GM12865 (cell line): ENCODE data around the gene ZNF672.

Source experiments
- DNase-seq: peaks from one replicate; pipeline ENCODE4 v3.0.0; 2010; ENCODE audit warnings: low read depth
- H3K4me3 ChIP-seq: 2 replicates; pipeline ENCODE4 v1.5.1; 2011; ENCODE audit warnings: mild to moderate bottlenecking, low read depth, low read length, control low read depth
- TF ChIP-seq, protein P1 (sequence below): IDR thresholded peaks from 2 replicates; pipeline ENCODE4 v1.5.1; 2011; ENCODE audit warnings: low read length, control low read depth, low read depth, inconsistent platforms; ENCODE audit not compliant: insufficient read depth; ENCODE audit errors: missing control alignments

The ZNF672 gene

GRCh38 chr1:248856176-248856575, 18.2 kb downstream of the ZNF672 start:
- TF ChIP-seq, protein P1, sequence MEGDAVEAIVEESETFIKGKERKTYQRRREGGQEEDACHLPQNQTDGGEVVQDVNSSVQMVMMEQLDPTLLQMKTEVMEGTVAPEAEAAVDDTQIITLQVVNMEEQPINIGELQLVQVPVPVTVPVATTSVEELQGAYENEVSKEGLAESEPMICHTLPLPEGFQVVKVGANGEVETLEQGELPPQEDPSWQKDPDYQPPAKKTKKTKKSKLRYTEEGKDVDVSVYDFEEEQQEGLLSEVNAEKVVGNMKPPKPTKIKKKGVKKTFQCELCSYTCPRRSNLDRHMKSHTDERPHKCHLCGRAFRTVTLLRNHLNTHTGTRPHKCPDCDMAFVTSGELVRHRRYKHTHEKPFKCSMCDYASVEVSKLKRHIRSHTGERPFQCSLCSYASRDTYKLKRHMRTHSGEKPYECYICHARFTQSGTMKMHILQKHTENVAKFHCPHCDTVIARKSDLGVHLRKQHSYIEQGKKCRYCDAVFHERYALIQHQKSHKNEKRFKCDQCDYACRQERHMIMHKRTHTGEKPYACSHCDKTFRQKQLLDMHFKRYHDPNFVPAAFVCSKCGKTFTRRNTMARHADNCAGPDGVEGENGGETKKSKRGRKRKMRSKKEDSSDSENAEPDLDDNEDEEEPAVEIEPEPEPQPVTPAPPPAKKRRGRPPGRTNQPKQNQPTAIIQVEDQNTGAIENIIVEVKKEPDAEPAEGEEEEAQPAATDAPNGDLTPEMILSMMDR, result no peak
- no peak for DNase-seq
- H3K4me3 ChIP-seq, result no peak overlapping the region

DNA sequence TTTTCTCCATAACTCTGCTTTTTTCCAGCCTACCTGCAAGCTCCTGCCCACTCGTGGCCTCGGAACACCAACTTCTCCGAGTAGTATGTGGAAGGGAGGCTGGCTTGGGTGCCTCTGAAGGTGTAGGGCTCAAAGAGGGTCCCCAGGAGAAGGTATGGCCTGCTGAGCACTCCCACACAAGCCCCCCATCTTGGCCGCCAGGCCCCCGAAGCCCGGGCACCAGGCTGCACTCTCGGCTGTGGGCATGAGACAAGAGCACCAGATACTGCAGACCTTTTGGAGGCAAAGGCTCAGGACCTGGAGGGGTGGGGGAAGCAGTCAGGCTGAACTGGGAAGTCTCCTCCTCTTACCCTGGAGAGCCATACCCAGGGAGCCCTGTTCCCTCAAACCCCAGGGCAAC, 19.2 kb downstream of the ZNF672 start:
- no peak for DNase-seq
- H3K4me3 ChIP-seq, result peak overlapping the region; percentile 79
- TF ChIP-seq, protein P1, result no peak

- no peak for DNase-seq
- TF ChIP-seq, protein P1, result no peak
- H3K4me3 ChIP-seq, result peak overlapping the region; percentile 79
Measured at GRCh38 chr1:248857749-248858095, 19.7 kb downstream of the ZNF672 start.

DNA sequence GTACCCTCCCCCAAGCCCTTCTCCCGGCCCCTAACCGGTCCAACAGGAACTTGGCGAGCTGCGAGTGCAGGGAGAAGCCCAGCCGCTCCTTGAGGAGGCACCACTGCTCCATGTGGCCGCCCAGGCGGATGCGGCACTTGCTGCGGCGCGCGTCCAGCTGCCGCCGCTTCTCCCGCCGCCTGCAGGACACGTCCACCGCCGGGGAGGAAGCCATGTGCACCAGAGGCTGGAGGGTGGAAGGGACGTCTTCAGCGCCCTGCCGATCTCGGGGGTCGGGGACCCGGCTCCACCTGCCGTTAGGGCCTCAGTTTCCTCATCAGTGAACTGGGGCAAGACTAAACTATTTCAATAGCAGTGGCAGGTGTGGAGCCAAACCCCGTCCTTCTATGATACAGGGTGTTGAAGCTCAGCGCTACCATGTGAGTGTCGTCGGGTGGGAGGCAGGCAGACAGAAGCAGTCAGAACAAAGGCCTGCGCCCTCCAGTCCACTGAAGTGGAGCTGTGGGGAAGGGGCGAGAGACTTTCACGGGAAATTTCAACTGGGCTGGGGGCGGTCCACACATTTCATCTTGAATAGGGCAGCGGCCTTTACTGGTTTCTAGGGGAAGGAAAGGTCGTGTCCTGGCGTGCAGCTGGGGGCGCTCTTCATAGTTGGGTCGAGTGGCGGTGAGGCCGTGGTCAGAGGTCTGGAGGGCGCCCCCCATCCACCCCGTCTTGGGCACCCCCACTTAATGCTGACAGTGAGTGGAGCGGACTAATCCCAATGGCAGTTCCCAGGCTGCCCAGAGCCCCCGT, 20.3 kb downstream of the ZNF672 start:
- H3K4me3 ChIP-seq, result peak overlapping the region; percentile 79
- DNase-seq, result peak; percentile 75
- TF ChIP-seq, protein P1, result peak; percentile 73

GRCh38 chr1:248858891-248859889, 21.2 kb downstream of the ZNF672 start, which contains the start of gene ZNF692:
Gene ZNF692, minus strand, starts transcription at chr1:248859085. Its CDS starts 776 bp downstream, at chr1:248858309.
- DNase-seq, result peak; percentile 99
- H3K4me3 ChIP-seq, result peak within 1 kb of the TSS; percentile 94
- TF ChIP-seq, protein P1, result no peak

DNA sequence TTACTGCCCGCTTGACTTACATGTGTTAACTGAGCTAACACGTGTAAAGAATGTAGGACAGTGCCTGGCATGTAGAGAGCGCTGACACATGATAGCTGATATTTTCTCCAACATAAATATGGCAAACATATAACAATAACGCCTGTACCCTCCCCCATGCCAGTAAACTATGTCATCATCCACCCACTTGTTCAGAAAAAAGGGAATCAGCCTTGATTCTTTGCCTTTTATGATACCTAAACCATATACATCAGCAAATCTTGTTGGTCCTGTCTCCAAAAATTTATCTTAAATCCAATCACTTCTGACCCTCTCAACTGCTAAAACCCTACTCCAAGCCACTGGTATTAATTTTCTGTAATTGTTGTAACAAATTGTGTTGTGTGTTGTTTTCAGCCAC, 22.0 kb downstream of the ZNF672 start:
- TF ChIP-seq, protein P1, result no peak
- no peak overlapping the region; the same call in 1 of the 2 replicates for H3K4me3 ChIP-seq
- no peak for DNase-seq
